Central memory CD4-positive, alpha-beta T cell (primary cell): ENCODE measurements around the gene CDX4.
"Not testable (repeated sequence)": the region's sequence is repeated elsewhere in the genome, so short reads cannot be mapped to it uniquely, and the experiment has no call there.

Source experiments
- DNase-seq: peaks from one replicate; pipeline ENCODE4 v3.0.0; 2022
- total RNA-seq, 3 experiments: gene quantifications; one replicate each; lab custom pipeline; 2026; lab: John Stamatoyannopoulos, UW

CDX4 gene, protein sequence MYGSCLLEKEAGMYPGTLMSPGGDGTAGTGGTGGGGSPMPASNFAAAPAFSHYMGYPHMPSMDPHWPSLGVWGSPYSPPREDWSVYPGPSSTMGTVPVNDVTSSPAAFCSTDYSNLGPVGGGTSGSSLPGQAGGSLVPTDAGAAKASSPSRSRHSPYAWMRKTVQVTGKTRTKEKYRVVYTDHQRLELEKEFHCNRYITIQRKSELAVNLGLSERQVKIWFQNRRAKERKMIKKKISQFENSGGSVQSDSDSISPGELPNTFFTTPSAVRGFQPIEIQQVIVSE
- total RNA-seq, result 0 to 0.04 (median 0) reads per million in 3 experiments

GRCh38 chrX:73446831-73447230 lies at the start of gene CDX4:
CDX4 (plus strand) TSS chrX:73447053; CDS start chrX:73447254, 201 bp downstream.
- DNase-seq, result no peak

DNA sequence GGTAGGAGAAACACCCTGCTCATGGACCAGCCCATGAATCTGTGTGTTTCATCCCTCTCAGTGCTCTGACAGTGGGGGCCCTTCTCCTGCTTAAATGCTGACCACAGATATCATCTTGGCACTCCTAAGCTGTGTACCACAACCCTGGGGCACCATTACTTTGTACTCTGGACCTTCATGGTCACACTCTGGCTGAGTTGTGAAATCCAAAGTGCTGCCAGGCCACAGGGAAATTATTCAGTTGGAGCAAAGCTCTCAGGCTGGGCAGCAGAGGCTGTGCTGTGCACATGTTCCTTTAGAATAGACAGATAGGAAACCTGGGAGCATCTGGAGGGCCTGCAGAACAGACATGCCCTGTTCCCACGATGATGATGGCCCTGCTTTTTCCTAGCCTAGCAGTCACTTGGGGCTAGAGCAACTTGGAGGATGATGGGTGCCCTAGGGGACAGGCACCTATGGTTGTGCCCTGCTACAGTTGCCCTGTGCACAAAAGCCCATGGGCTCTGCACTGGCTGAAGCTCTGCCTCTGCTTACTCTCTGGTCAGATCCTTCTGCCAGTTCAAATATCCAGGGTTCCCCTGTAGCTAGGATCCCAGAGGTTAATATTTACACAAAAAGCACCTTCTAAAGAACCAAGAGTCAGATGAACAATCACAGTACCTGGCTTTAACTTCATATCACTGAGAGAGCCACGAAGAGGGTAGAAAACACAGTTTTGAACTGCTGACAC lies 48.5 kb upstream of the CDX4 start:
- no peak for DNase-seq

DNA sequence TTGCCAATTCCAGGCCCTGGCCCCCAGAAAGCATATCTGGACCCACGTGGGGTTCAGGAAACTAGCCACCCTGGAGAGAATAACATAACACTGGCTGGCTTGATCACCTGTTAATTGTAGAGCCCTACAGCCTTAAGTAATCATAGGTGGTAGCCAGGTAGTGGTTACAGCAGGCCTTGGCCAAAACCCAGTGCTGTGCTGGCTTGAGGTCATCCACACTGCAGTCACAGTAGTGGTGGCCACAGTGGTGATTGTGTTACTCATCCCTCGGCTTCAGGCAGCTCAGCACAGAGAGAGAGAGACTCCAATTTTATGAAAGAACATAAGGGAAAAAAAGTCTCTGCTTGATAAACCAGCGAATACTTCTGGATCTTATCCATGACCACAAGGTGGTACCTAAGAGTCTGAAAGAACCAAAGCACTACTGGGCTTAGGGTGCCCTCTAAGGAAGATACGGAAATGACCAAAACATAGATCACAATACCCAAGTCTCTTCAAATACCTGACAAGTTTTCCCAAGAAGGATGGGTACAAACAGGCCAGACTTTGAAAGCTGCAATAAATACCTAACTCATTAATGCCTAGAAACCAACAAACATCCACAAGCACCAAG lies 46.6 kb upstream of the CDX4 start:
- no peak for DNase-seq

GRCh38 chrX:73401591-73402266 lies 45.1 kb upstream of the CDX4 start:
- no peak for DNase-seq

- DNase-seq, result no peak
Observed at GRCh38 chrX:73412930-73413329, 33.9 kb upstream of the CDX4 start.

- DNase-seq, result no peak
Observed at GRCh38 chrX:73447311-73447794, 500 bp downstream of the CDX4 start.

DNA sequence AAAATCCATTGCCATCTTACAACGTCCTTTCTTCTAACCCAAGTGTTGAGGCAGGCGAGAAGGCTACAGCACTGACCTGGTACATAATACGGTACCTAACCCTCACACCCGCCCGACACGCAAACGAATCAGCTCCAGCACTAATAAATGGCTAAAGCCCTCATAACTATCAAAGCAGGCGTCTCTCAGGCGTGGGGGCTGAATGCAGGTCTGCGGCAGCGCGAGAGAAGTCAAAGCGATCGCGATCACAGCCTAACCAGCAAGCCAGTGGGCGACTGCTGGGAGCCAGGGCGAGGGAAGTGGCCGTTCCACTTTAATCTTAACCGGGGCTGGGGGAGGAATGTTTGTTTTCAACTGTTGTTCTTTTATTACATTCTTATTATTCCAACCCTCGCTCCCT lies 1.5 kb downstream of the CDX4 start:
- no peak for DNase-seq

DNA sequence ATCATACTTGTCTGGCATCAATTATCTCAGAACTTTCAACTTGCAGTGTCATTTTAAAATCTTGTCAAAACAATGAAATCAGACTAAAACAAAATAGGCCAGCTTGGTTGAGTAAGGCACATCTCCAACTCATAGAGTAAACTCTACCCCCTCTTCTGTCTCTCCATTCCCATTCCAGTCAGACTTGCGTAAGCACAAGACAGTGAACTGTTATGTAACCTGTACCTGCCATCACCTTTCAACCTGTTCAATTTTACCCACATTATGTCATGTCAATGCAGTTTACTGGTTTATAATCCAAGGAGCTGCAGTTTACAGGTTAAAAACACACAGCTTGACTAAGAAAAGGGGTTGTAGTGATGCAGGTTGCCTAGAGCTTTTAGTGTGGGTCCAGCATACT lies 8.3 kb downstream of the CDX4 start:
- DNase-seq, result no peak

- DNase-seq, result no peak
Observed at GRCh38 chrX:73457306-73457705, 10.5 kb downstream of the CDX4 start.

DNA sequence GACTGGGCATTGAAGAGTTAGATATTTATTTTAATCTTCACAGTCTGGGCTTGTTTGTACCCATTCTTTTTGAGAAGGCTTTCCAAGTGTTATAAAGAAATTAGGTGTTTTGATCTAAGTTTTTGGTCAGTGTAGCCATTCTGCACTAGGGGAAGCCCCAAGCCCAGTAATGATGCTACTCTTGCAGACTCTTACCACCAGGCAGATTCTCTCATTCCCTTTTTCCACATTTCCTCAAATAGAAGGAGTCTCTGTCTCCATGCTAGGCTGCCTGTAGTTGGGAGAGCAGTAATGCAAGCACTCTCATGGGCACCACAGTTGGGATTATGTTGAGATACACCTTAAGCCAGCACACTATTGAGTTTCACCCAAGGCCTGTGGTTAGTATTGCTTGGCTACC lies 21.5 kb downstream of the CDX4 start:
- no peak for DNase-seq

- DNase-seq, result no peak
Observed at GRCh38 chrX:73478961-73479360, 32.1 kb downstream of the CDX4 start.

GRCh38 chrX:73481521-73481920 lies 34.7 kb downstream of the CDX4 start:
- no peak for DNase-seq

- DNase-seq, result no peak
Observed at GRCh38 chrX:73490661-73491060, 43.8 kb downstream of the CDX4 start.

DNA sequence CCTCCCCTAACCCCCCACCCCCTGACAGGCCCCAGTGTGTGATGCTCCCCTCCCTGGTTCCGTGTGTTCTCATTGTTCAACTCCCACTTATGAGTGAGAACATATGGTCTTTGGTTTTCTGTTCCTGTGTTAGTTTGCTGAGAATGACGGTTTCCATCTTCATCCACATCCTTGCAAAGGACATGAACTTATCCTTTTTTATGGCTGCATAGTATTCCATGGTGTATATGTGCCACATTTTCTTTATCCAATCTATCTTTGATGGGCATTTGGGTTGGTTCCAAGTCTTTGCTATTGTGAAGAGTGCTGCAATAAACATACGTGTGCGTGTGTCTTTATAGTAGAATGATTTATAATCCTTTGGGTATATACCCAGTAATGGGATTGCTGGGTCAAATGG lies 45.3 kb downstream of the CDX4 start:
- DNase-seq, result not testable (repeated sequence)
